GM12878 (cell line): ENCODE data around the gene CBX2.

Experiments
- ATF7 ChIP-seq: fragments of 450-650 bp; IDR thresholded peaks from 2 replicates; pipeline ENCODE4 v1.6.1; 2016; ENCODE audit warnings: low read depth, mild to moderate bottlenecking
- BCL11A ChIP-seq: IDR thresholded peaks from 2 replicates; pipeline ENCODE4 v1.6.1; 2011; ENCODE audit warnings: low read depth, low read length
- CBX5 ChIP-seq: sonication (generic); IDR thresholded peaks from 2 replicates; pipeline ENCODE4 v1.6.1; 2016; ENCODE audit warnings: low read depth, moderate library complexity, mild to moderate bottlenecking, inconsistent platforms
- CHD1 ChIP-seq: IDR thresholded peaks from 2 replicates; pipeline ENCODE4 v1.6.1; 2012; ENCODE audit warnings: low read depth, low read length, improper control_type of control experiment
- CREB1 ChIP-seq: IDR thresholded peaks from 2 replicates; pipeline ENCODE4 v1.6.1; 2012; ENCODE audit warnings: low read depth, mild to moderate bottlenecking, inconsistent platforms
- CREM ChIP-seq: IDR thresholded peaks from 2 replicates; pipeline ENCODE4 v1.6.1; 2014; ENCODE audit warnings: antibody characterized with exemption, low read depth
- EP300 ChIP-seq, 2 experiments: fragments of 150-350 bp in 1 of 2; IDR thresholded peaks; 2 replicates each; pipeline ENCODE4 v1.6.1; 2011 to 2012; ENCODE audit warnings: low read depth in 2 of 2, low read length in 2 of 2, borderline replicate concordance in 1 of 2, improper control_type of control experiment in 1 of 2, inconsistent platforms in 1 of 2; ENCODE audit not compliant: control insufficient read depth in 1 of 2
- MYC ChIP-seq: IDR thresholded peaks from 2 replicates; pipeline ENCODE4 v1.6.1; 2011; ENCODE audit warnings: mild to moderate bottlenecking, low read length, moderate library complexity, inconsistent platforms; ENCODE audit not compliant: insufficient read depth, insufficient replicate concordance, insufficient read length, severe bottlenecking
- POLR2AphosphoS5 ChIP-seq: IDR thresholded peaks from 2 replicates; pipeline ENCODE4 v1.6.1; 2011; ENCODE audit warnings: mild to moderate bottlenecking, low read length, inconsistent platforms
- RAD21 ChIP-seq: IDR thresholded peaks from 2 replicates; pipeline ENCODE4 v1.6.1; 2011; ENCODE audit warnings: mild to moderate bottlenecking, low read depth, low read length, moderate library complexity; ENCODE audit not compliant: insufficient read depth
- SP1 ChIP-seq: IDR thresholded peaks from one replicate; pipeline ENCODE4 v1.6.1; 2011; ENCODE audit warnings: low read depth, low read length
- ZZZ3 ChIP-seq: IDR thresholded peaks from 2 replicates; pipeline ENCODE4 v1.6.1; 2011; ENCODE audit warnings: low read depth; ENCODE audit not compliant: control insufficient read depth, insufficient read length
- TF ChIP-seq, protein P1 (sequence below), 3 experiments: IDR thresholded peaks in 2 of 3; conservative IDR thresholded peaks in 1 of 3; 2 replicates each; pipeline ENCODE4 v1.5.1; 2011; ENCODE audit warnings: low read depth in 3 of 3, low read length in 3 of 3, mild to moderate bottlenecking in 3 of 3, control low read depth in 2 of 3, moderate library complexity in 2 of 3, inconsistent platforms in 1 of 3, mixed read lengths in 1 of 3; ENCODE audit not compliant: control insufficient read depth in 2 of 3, insufficient read depth in 1 of 3; ENCODE audit errors: extremely low read depth in 1 of 3
- TF ChIP-seq, protein P2 (sequence below): fragments of 450-650 bp; IDR thresholded peaks from 2 replicates; pipeline ENCODE4 v1.6.1; 2018; ENCODE audit warnings: borderline replicate concordance, mild to moderate bottlenecking; ENCODE audit not compliant: partially characterized antibody

- TF ChIP-seq CBX5: no peak
- no peak for TF ChIP-seq CREB1
- TF ChIP-seq, protein P1, sequence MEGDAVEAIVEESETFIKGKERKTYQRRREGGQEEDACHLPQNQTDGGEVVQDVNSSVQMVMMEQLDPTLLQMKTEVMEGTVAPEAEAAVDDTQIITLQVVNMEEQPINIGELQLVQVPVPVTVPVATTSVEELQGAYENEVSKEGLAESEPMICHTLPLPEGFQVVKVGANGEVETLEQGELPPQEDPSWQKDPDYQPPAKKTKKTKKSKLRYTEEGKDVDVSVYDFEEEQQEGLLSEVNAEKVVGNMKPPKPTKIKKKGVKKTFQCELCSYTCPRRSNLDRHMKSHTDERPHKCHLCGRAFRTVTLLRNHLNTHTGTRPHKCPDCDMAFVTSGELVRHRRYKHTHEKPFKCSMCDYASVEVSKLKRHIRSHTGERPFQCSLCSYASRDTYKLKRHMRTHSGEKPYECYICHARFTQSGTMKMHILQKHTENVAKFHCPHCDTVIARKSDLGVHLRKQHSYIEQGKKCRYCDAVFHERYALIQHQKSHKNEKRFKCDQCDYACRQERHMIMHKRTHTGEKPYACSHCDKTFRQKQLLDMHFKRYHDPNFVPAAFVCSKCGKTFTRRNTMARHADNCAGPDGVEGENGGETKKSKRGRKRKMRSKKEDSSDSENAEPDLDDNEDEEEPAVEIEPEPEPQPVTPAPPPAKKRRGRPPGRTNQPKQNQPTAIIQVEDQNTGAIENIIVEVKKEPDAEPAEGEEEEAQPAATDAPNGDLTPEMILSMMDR (IDR thresholded peaks at IDR 0.05 in 2 of 3, conservative IDR thresholded peaks at IDR 0.05 in 1 of 3; ENCODE audit: control insufficient read depth in 2 of 3, extremely low read depth in 1 of 3, insufficient read depth in 1 of 3, low read depth in 3 of 3, low read length in 3 of 3): no peak
- no peak for TF ChIP-seq SP1
- TF ChIP-seq ATF7: no peak
- no peak for TF ChIP-seq POLR2AphosphoS5
- no peak for TF ChIP-seq CHD1
- no peak for TF ChIP-seq RAD21
- TF ChIP-seq BCL11A: no peak
- TF ChIP-seq EP300 (IDR thresholded peaks at IDR 0.05; ENCODE audit: borderline replicate concordance in 1 of 2, control insufficient read depth in 1 of 2, low read depth in 2 of 2, low read length in 2 of 2): no peak
- TF ChIP-seq, protein P2, sequence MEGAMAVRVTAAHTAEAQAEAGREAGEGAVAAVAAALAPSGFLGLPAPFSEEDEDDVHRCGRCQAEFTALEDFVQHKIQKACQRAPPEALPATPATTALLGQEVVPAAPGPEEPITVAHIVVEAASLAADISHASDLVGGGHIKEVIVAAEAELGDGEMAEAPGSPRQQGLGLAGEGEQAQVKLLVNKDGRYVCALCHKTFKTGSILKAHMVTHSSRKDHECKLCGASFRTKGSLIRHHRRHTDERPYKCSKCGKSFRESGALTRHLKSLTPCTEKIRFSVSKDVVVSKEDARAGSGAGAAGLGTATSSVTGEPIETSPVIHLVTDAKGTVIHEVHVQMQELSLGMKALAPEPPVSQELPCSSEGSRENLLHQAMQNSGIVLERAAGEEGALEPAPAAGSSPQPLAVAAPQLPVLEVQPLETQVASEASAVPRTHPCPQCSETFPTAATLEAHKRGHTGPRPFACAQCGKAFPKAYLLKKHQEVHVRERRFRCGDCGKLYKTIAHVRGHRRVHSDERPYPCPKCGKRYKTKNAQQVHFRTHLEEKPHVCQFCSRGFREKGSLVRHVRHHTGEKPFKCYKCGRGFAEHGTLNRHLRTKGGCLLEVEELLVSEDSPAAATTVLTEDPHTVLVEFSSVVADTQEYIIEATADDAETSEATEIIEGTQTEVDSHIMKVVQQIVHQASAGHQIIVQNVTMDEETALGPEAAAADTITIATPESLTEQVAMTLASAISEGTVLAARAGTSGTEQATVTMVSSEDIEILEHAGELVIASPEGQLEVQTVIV: no peak
- TF ChIP-seq CREM: no peak
- TF ChIP-seq MYC: no peak
- TF ChIP-seq ZZZ3: no peak
These were observed 51.5 kb downstream of the CBX2 start for GRCh38 chr17:79829457-79829856.
